ENCODE data around the gene TSPAN17.

Gene TSPAN17

GRCh38 chr5:176704817-176705216, 57.5 kb downstream of the TSPAN17 start:
- DNase-seq (ENCODE audit: low read depth in 2 of 2): no peak

Measured in stimulated activated CD8-positive, alpha-beta memory T cell treated with anti-CD3 and anti-CD28 coated beads, Interleukin-7, amount 100 ng/mL, for 4 hours (primary cell).